Measurements from ENCODE around the gene SPSB4. TPM values are rescaled to one million over a fixed set of nuclear protein-coding genes. Genes with fewer than 3 reads are reported as not detected.

Gene SPSB4
- total RNA-seq, 2 donors from 2014 or later = 18.2 to 48.1 TPM

GRCh38 chr3:141057436-141057835 is 6.3 kb downstream of the SPSB4 start:
- DNase-seq (no peak), ATAC-seq (no peak)
- TF ChIP-seq CTCF (IDR thresholded peaks at IDR 0.05) = no peak
- TF ChIP-seq POLR2A (IDR thresholded peaks at IDR 0.05) = no peak
- Histone ChIP-seq H3K4me1 (peaks cover 78% of the 10 kb centered on the region), H3K9me3 (no peaks in the 10 kb centered on the region), H3K27ac (peak overlapping the region in 2 of 4 donors; percentile 24 to 49), H3K27me3 (no peaks in the 10 kb centered on the region), H3K4me3 (no peak overlapping the region), H3K36me3 (replicated peaks in 1 of 2; ENCODE audit: insufficient read depth in 1 of 2, low read depth in 2 of 2) (no peaks in the 10 kb centered on the region)
- WGBS, 2 donors = 60 to 70% methylated on average over 7 of the region's 7 CpGs
- intact Hi-C loops (cut with DNase I) = no loop called here

GRCh38 chr3:141057946-141058800 is 7.0 kb downstream of the SPSB4 start:
- no peak for DNase-seq
- TF ChIP-seq CTCF (IDR thresholded peaks at IDR 0.05) = no peak
- TF ChIP-seq POLR2A (IDR thresholded peaks at IDR 0.05) = no peak
- Histone ChIP-seq H3K9me3 (no peaks in the 10 kb centered on the region), H3K4me3 (no peak overlapping the region), H3K27me3 (no peaks in the 10 kb centered on the region), H3K27ac (peak overlapping the region in 2 of 4 donors; percentile 24 to 49), H3K36me3 (replicated peaks in 1 of 2; ENCODE audit: insufficient read depth in 1 of 2, low read depth in 2 of 2) (no peaks in the 10 kb centered on the region), H3K4me1 (peaks cover 76% of the 10 kb centered on the region)
- 86 to 91% methylated on average over 8 of the region's 8 CpGs for WGBS, 2 donors
- no peak for ATAC-seq
- intact Hi-C loops (cut with DNase I) = no loop called here

GRCh38 chr3:141058996-141059395 is 7.8 kb downstream of the SPSB4 start:
- ATAC-seq = no peak
- H3K27ac ChIP-seq = peak overlapping the region in 1 of 4 donors; percentile 3
- H3K4me3 ChIP-seq = no peak overlapping the region
- WGBS, 2 donors = 97% methylated on average over 2 of the region's 2 CpGs
- no peaks in the 10 kb centered on the region for H3K9me3 ChIP-seq
- TF ChIP-seq POLR2A (IDR thresholded peaks at IDR 0.05) (no peak), CTCF (IDR thresholded peaks at IDR 0.05) (no peak)
- H3K36me3 ChIP-seq (replicated peaks in 1 of 2; ENCODE audit: insufficient read depth in 1 of 2, low read depth in 2 of 2) = no peaks in the 10 kb centered on the region
- intact Hi-C loops (cut with DNase I) = no loop called here
- H3K4me1 ChIP-seq = peaks cover 77% of the 10 kb centered on the region
- H3K27me3 ChIP-seq = no peaks in the 10 kb centered on the region
- DNase-seq = no peak

- H3K9me3 ChIP-seq = no peaks in the 10 kb centered on the region
- ATAC-seq (no peak), DNase-seq (no peak)
- WGBS, 2 donors = 49 to 62% methylated on average over 2 of the region's 2 CpGs
- TF ChIP-seq POLR2A (IDR thresholded peaks at IDR 0.05) (no peak), CTCF (IDR thresholded peaks at IDR 0.05) (no peak)
- H3K27me3 ChIP-seq = no peaks in the 10 kb centered on the region
- peak overlapping the region in 2 of 4 donors; percentile 3 to 13 for H3K27ac ChIP-seq
- no peak overlapping the region for H3K4me3 ChIP-seq
- intact Hi-C loops (cut with DNase I) = no loop called here
- H3K36me3 ChIP-seq (replicated peaks in 1 of 2; ENCODE audit: insufficient read depth in 1 of 2, low read depth in 2 of 2) = no peaks in the 10 kb centered on the region
- peaks cover 77% of the 10 kb centered on the region for H3K4me1 ChIP-seq
These were observed 8.7 kb downstream of the SPSB4 start for GRCh38 chr3:141059816-141060215.

GRCh38 chr3:141060327-141060726 is 9.2 kb downstream of the SPSB4 start:
- ATAC-seq = no peak
- no peak for DNase-seq
- Histone ChIP-seq H3K36me3 (replicated peaks in 1 of 2; ENCODE audit: insufficient read depth in 1 of 2, low read depth in 2 of 2) (no peaks in the 10 kb centered on the region), H3K9me3 (no peaks in the 10 kb centered on the region), H3K27me3 (no peaks in the 10 kb centered on the region), H3K4me1 (peaks cover 77% of the 10 kb centered on the region), H3K27ac (peak overlapping the region in 2 of 4 donors; percentile 3 to 13), H3K4me3 (no peak overlapping the region)
- intact Hi-C loops (cut with DNase I) = no loop called here
- TF ChIP-seq POLR2A (IDR thresholded peaks at IDR 0.05) = no peak
- TF ChIP-seq CTCF (IDR thresholded peaks at IDR 0.05) = no peak
- WGBS, 2 donors = 70 to 78% methylated on average over 3 of the region's 3 CpGs

Measured in body of pancreas (tissue), 4 donors.